Effector memory CD8-positive, alpha-beta T cell (primary cell): Measurements from ENCODE around the gene TMEM167A.

Experiments used
- ATAC-seq: fragments of 150-1000 bp; cut with Tn5 transposase; replicated peaks from 2 replicates; pipeline ENCODE4 v1.10.0; 2021; ENCODE audit warnings: mild to moderate bottlenecking, moderate library complexity
- DNase-seq, 3 experiments: peaks; one replicate each; pipeline ENCODE4 v3.0.0; 2021
- H3K27ac Mint-ChIP-seq, 2 donors: one replicate each; pipeline ENCODE4 v1.8.0; 2022; ENCODE audit warnings: mild to moderate bottlenecking in 2 of 2, mixed read lengths in 2 of 2, moderate library complexity in 2 of 2
- H3K27me3 Mint-ChIP-seq, 2 donors: one replicate each; pipeline ENCODE4 v1.8.0; 2022; ENCODE audit warnings: mixed read lengths in 2 of 2
- H3K36me3 Mint-ChIP-seq: one replicate; pipeline ENCODE4 v1.8.0; 2022; ENCODE audit warnings: mild to moderate bottlenecking, moderate library complexity, mixed read lengths; ENCODE audit not compliant: insufficient read depth
- H3K4me1 Mint-ChIP-seq, 2 donors: one replicate each; pipeline ENCODE4 v1.8.0; 2022; ENCODE audit warnings: low read depth in 2 of 2, mixed read lengths in 2 of 2
- H3K4me3 Mint-ChIP-seq, 2 donors: one replicate each; pipeline ENCODE4 v1.8.0; 2022; ENCODE audit warnings: mild to moderate bottlenecking in 2 of 2, mixed read lengths in 2 of 2, moderate library complexity in 2 of 2
- H3K9me3 Mint-ChIP-seq, 2 donors: one replicate each; pipeline ENCODE4 v1.8.0; 2022; ENCODE audit warnings: mixed read lengths in 2 of 2
- total RNA-seq, 9 experiments: gene quantifications; one replicate each; lab custom pipeline; 2026; lab: John Stamatoyannopoulos, UW

The TMEM167A gene
- 35.0 to 118 (median 86.2) reads per million in 9 experiments for total RNA-seq

- DNase-seq (peak; percentile 90 to 94 (median 90)), ATAC-seq (peak; percentile 97)
- H3K27ac Mint-ChIP-seq = peak within 1 kb of the TSS; percentile 96 to 98
- H3K4me1 Mint-ChIP-seq = peaks cover 34 to 50% of the 10 kb centered on the region in 2 donors
- H3K9me3 Mint-ChIP-seq = no peaks in the 10 kb centered on the region
- peak within 1 kb of the TSS; percentile 94 to 96 for H3K4me3 Mint-ChIP-seq
- H3K27me3 Mint-ChIP-seq = no peaks in the 10 kb centered on the region
- peaks cover 7% of the 10 kb centered on the region for H3K36me3 Mint-ChIP-seq
Observed at GRCh38 chr5:83076742-83077661, at the start of gene TMEM167A, which contains the start of gene XRCC4. TMEM167A (minus strand) TSS chr5:83077394; CDS start chr5:83077323, 71 bp downstream. XRCC4 (plus strand) TSS chr5:83077547; CDS start chr5:83104920, 27,373 bp downstream.

GRCh38 chr5:83126501-83126900 is 49.3 kb upstream of the TMEM167A start:
- Mint-ChIP-seq H3K36me3 (no peaks in the 10 kb centered on the region), H3K27me3 (no peaks in the 10 kb centered on the region), H3K4me3 (no peak overlapping the region), H3K9me3 (no peaks in the 10 kb centered on the region), H3K27ac (no peak overlapping the region), H3K4me1 (no peaks in the 10 kb centered on the region)
- ATAC-seq (no peak), DNase-seq (no peak)

GRCh38 chr5:83125560-83125959 is 48.4 kb upstream of the TMEM167A start:
- Mint-ChIP-seq H3K27me3 (no peaks in the 10 kb centered on the region), H3K4me1 (no peaks in the 10 kb centered on the region), H3K4me3 (no peak overlapping the region), H3K36me3 (no peaks in the 10 kb centered on the region), H3K27ac (no peak overlapping the region), H3K9me3 (no peaks in the 10 kb centered on the region)
- ATAC-seq = no peak
- no peak for DNase-seq

- Mint-ChIP-seq H3K9me3 (no peaks in the 10 kb centered on the region), H3K27me3 (no peaks in the 10 kb centered on the region), H3K4me1 (no peaks in the 10 kb centered on the region), H3K4me3 (no peak overlapping the region), H3K27ac (no peak overlapping the region), H3K36me3 (no peaks in the 10 kb centered on the region)
- DNase-seq = no peak
- no peak for ATAC-seq
Observed at GRCh38 chr5:83124593-83124992, 47.4 kb upstream of the TMEM167A start.

- Mint-ChIP-seq H3K4me3 (no peak overlapping the region), H3K4me1 (no peaks in the 10 kb centered on the region), H3K27me3 (no peaks in the 10 kb centered on the region), H3K27ac (no peak overlapping the region), H3K9me3 (no peaks in the 10 kb centered on the region), H3K36me3 (no peaks in the 10 kb centered on the region)
- ATAC-seq (no peak), DNase-seq (no peak)
Observed at GRCh38 chr5:83118976-83119375, 41.8 kb upstream of the TMEM167A start.

- Mint-ChIP-seq H3K27ac (no peak overlapping the region), H3K4me3 (no peak overlapping the region), H3K4me1 (no peaks in the 10 kb centered on the region), H3K27me3 (no peaks in the 10 kb centered on the region), H3K36me3 (no peaks in the 10 kb centered on the region), H3K9me3 (no peaks in the 10 kb centered on the region)
- ATAC-seq (no peak), DNase-seq (no peak)
Observed at GRCh38 chr5:83118471-83118870, 41.3 kb upstream of the TMEM167A start.

- Mint-ChIP-seq H3K9me3 (peaks cover 3 to 7% of the 10 kb centered on the region in 2 donors), H3K4me3 (no peak overlapping the region), H3K27ac (no peak overlapping the region), H3K27me3 (no peaks in the 10 kb centered on the region), H3K36me3 (no peaks in the 10 kb centered on the region), H3K4me1 (no peaks in the 10 kb centered on the region)
- ATAC-seq (no peak), DNase-seq (no peak)
Observed at GRCh38 chr5:83115816-83116215, 38.6 kb upstream of the TMEM167A start.

GRCh38 chr5:83109380-83109779 is 32.2 kb upstream of the TMEM167A start:
- Mint-ChIP-seq H3K4me3 (no peak overlapping the region), H3K36me3 (peaks cover 4% of the 10 kb centered on the region), H3K27me3 (no peaks in the 10 kb centered on the region), H3K4me1 (peaks cover 3 to 4% of the 10 kb centered on the region in 2 donors), H3K9me3 (peaks cover 3 to 7% of the 10 kb centered on the region in 2 donors), H3K27ac (no peak overlapping the region)
- ATAC-seq (peak; percentile 53), DNase-seq (no peak)

GRCh38 chr5:83107692-83108420 is 30.7 kb upstream of the TMEM167A start:
- DNase-seq (no peak), ATAC-seq (no peak)
- Mint-ChIP-seq H3K9me3 (peaks cover 3 to 7% of the 10 kb centered on the region in 2 donors), H3K36me3 (peaks cover 4% of the 10 kb centered on the region), H3K27ac (no peak overlapping the region), H3K4me1 (peaks cover 3 to 4% of the 10 kb centered on the region in 2 donors), H3K27me3 (no peaks in the 10 kb centered on the region), H3K4me3 (no peak overlapping the region)

GRCh38 chr5:83104021-83104420 is 26.8 kb upstream of the TMEM167A start:
- Mint-ChIP-seq H3K4me1 (no peaks in the 10 kb centered on the region), H3K36me3 (no peaks in the 10 kb centered on the region), H3K27me3 (no peaks in the 10 kb centered on the region), H3K9me3 (no peaks in the 10 kb centered on the region), H3K4me3 (no peak overlapping the region), H3K27ac (no peak overlapping the region)
- DNase-seq (no peak), ATAC-seq (no peak)

- Mint-ChIP-seq H3K27ac (no peak overlapping the region), H3K9me3 (no peaks in the 10 kb centered on the region), H3K27me3 (no peaks in the 10 kb centered on the region), H3K4me1 (no peaks in the 10 kb centered on the region), H3K4me3 (no peak overlapping the region), H3K36me3 (no peaks in the 10 kb centered on the region)
- DNase-seq (no peak), ATAC-seq (no peak)
Observed at GRCh38 chr5:83102364-83102980, 25.3 kb upstream of the TMEM167A start.

- no peaks in the 10 kb centered on the region for H3K36me3 Mint-ChIP-seq
- H3K27me3 Mint-ChIP-seq = no peaks in the 10 kb centered on the region
- no peaks in the 10 kb centered on the region for H3K4me1 Mint-ChIP-seq
- no peak overlapping the region for H3K27ac Mint-ChIP-seq
- H3K4me3 Mint-ChIP-seq = no peak overlapping the region
- H3K9me3 Mint-ChIP-seq = no peaks in the 10 kb centered on the region
- no peak for DNase-seq
- ATAC-seq = no peak
Observed at GRCh38 chr5:83101514-83101913, 24.3 kb upstream of the TMEM167A start.

- Mint-ChIP-seq H3K4me3 (no peak overlapping the region), H3K27me3 (no peaks in the 10 kb centered on the region), H3K4me1 (no peaks in the 10 kb centered on the region), H3K27ac (no peak overlapping the region), H3K36me3 (no peaks in the 10 kb centered on the region), H3K9me3 (peaks cover 0 to 2% of the 10 kb centered on the region in 2 donors)
- ATAC-seq = no peak
- DNase-seq = no peak
Observed at GRCh38 chr5:83099445-83099844, 22.3 kb upstream of the TMEM167A start.
